ENCODE data around the gene RHBG.

RHBG gene

GRCh38 chr1:156422602-156423091 lies 53.6 kb downstream of the RHBG start:
- no peak overlapping the region for H3K4me3 ChIP-seq (ENCODE audit: low read depth, low read length)

GRCh38 chr1:156423422-156424352 lies 54.7 kb downstream of the RHBG start:
- H3K4me3 ChIP-seq (ENCODE audit: low read depth, low read length) = no peak overlapping the region

DNA sequence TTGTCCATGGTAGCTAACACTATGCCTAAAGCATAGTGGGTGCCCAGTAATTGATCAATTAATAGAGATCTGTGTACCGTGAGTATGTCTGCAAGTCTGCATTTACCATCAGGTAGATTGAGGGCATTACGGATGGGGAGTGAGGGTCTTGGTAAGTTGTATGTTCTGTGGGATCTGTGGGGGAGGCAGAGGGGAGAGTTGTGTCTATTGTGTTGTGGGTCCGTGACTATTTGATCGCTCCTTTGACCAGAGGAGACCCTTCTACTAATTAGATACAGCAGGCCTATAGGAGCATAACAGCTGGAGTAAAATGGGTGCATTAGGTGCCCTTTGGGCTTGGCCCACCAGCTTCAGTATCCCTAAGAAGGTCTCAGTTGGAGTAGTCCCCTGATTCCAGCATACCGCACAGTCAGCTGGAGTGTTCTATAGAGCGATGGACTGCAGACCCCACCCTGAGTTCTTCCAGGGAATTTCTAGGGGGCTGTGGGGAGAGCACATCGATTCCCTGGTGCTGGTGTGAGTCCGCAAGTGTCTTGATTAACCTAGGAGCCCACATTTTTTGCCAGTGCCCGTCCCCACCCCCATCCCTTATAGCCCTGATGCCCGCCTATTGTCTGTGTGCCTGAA lies 55.9 kb downstream of the RHBG start:
- no peak overlapping the region for H3K4me3 ChIP-seq (ENCODE audit: low read depth, low read length)

- no peak overlapping the region for H3K4me3 ChIP-seq (ENCODE audit: low read depth, low read length)
These were observed 56.9 kb downstream of the RHBG start for GRCh38 chr1:156425943-156426342.

- no peak overlapping the region for H3K4me3 ChIP-seq (ENCODE audit: low read depth, low read length)
These were observed 58.9 kb downstream of the RHBG start for GRCh38 chr1:156427957-156428356.

DNA sequence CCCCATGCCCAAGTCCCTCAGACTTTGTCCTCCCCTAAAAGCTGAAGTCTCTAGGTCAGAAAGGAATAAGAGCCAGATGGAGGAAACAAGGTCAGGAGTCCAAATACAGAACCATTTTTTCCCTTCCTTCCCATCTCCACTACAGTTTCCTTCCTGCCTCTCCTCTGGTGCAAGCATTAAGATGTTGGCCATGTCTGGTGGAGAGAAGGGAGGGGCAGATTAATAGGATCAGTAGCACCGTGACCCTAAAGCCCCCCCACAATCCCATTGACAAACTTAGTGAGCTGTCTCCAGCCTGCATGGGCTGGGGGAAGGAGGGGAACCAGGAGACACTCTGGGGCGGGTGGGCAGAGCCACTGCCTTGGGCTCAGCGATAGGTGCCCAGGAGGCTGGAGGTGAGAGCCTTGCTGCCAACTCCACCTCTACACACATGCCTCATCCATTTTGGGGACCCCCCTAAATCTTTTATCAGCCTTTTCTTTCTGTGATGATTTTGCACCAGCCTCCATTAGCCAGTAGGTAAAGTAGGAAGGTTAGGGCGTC lies 59.8 kb downstream of the RHBG start:
- no peak overlapping the region for H3K4me3 ChIP-seq (ENCODE audit: low read depth, low read length)

- no peak overlapping the region for H3K4me3 ChIP-seq (ENCODE audit: low read depth, low read length)
These were observed 60.5 kb downstream of the RHBG start for GRCh38 chr1:156429313-156430060.

- H3K4me3 ChIP-seq (ENCODE audit: low read depth, low read length) = no peak overlapping the region
These were observed 61.3 kb downstream of the RHBG start for GRCh38 chr1:156430303-156430702.

GRCh38 chr1:156430866-156431265 lies 61.9 kb downstream of the RHBG start:
- no peak overlapping the region for H3K4me3 ChIP-seq (ENCODE audit: low read depth, low read length)

DNA sequence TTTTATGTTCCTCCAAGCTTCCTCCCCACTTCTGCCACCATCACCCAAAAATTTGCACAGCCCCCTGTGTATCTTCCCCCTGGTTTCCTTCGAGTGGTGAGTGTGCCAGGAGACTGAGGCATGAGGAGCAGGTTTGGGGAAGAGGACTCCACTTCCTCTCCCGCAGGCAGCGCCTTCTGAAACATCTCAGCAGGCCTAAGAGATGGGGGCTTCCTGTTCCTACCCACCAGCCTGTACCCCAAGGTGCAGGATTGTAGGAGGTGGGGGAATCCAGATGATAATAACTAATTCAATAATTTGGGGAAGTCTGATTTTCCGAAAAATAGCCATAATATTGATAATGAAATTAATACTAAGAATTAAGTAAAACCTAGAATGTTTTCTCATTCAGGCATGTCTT lies 62.4 kb downstream of the RHBG start:
- no peak overlapping the region for H3K4me3 ChIP-seq (ENCODE audit: low read depth, low read length)

DNA sequence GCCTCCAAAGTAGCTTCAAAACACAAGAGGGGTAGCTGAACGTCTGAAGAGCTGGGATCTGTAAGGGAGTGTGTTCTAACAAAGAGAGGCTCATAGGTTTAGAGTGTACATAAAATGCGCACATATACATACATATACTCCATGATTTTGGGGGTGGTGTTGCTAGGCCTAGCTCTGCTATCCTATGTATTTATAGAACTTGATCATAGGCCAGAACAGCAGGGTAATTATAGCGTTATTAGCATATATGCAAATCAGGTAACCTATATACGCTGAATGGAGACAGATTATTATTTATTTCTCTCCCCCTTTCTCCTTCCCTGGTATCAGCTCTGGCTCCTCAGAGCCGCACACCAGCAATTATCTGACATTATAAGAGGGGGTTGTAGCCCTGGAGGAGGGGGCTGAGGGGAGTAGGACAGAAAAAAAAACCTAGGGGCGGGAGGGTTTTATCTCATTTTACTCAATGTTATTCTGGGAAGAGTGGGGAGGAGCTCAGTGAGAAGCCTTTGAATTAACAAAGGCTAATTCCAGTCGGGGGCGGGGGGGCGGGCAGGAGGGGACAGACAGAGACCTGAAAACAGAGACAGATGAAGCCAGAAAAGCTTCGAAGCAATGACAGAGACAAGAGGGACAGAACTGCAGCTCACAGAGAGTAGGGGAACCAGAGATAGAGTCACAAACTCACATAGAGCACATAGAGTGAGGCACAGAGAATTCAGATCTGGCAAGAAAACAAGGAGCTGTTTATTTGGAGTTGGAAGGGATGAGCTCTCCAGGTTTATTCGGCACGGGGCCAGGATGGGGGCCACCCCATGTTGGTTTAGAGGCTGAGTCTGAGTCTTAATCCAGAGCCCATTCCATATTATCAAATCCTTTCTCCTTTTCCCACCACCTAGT lies 63.0 kb downstream of the RHBG start:
- no peak overlapping the region for H3K4me3 ChIP-seq (ENCODE audit: low read depth, low read length)

- no peak overlapping the region for H3K4me3 ChIP-seq (ENCODE audit: low read depth, low read length)
These were observed 63.6 kb downstream of the RHBG start for GRCh38 chr1:156432669-156433018.

- H3K4me3 ChIP-seq (ENCODE audit: low read depth, low read length) = no peak overlapping the region
These were observed 64.0 kb downstream of the RHBG start for GRCh38 chr1:156433032-156433431.

DNA sequence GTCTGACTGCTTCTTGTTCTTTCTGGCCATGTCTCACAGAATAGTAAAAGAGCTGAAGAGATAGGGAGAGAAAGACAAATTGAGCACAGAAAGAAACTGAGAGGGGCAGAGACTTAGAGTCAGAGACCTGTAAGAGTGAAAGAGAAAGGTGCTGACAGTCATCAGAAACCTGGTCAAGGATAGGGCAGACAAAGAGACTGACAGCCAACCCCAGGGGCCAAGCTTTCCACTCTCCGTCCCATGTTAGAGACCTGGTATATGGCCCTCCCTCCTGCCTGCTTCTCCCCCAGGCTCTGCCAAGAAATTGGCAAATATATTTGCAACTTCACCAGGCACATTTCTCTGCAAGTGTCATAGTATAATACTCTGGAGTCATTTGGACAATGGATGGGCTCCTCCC lies 64.6 kb downstream of the RHBG start:
- H3K4me3 ChIP-seq (ENCODE audit: low read depth, low read length) = no peak overlapping the region
